OCI-LY1 (cell line): Measurements from ENCODE around the gene RALB.

Source experiments
- H2AFZ ChIP-seq: fragments of 200-600 bp; sonication (generic), shearing (Covaris generic); 2 replicates; pipeline ENCODE4 v1.6.0; 2014; ENCODE audit warnings: antibody characterized with exemption, mild to moderate bottlenecking, low read length
- H3F3A ChIP-seq: fragments of 200-600 bp; sonication (generic), shearing (Covaris generic); 2 replicates; pipeline ENCODE4 v1.6.0; 2014; ENCODE audit warnings: mild to moderate bottlenecking, antibody characterized with exemption, low read length, moderate library complexity; ENCODE audit not compliant: insufficient read depth
- H3K27ac ChIP-seq: fragments of 200-600 bp; sonication (generic); 2 replicates; pipeline ENCODE4 v1.5.1; 2014; ENCODE audit warnings: low read length, mixed run types, mild to moderate bottlenecking, low read depth; ENCODE audit not compliant: poor library complexity, severe bottlenecking
- H3K27me3 ChIP-seq: fragments of 200-600 bp; sonication (generic); 2 replicates; pipeline ENCODE4 v1.6.0; 2014; ENCODE audit warnings: antibody characterized with exemption, mild to moderate bottlenecking, low read length, moderate library complexity; ENCODE audit not compliant: insufficient read depth
- H3K36me3 ChIP-seq: fragments of 200-600 bp; sonication (generic); 2 replicates; pipeline ENCODE4 v1.6.1; 2014; ENCODE audit warnings: mild to moderate bottlenecking, antibody characterized with exemption, low read length, moderate library complexity, mixed read lengths; ENCODE audit not compliant: insufficient read depth
- H3K4me1 ChIP-seq: fragments of 200-600 bp; sonication (generic); 2 replicates; pipeline ENCODE4 v1.5.1; 2014; ENCODE audit warnings: mild to moderate bottlenecking, low read length, moderate library complexity; ENCODE audit not compliant: insufficient read depth, severe bottlenecking
- H3K4me2 ChIP-seq: fragments of 200-600 bp; sonication (generic), shearing (Covaris generic); 2 replicates; pipeline ENCODE4 v1.6.1; 2014; ENCODE audit warnings: low read length
- H3K4me3 ChIP-seq: fragments of 200-600 bp; sonication (generic); 2 replicates; pipeline ENCODE4 v1.5.1; 2014; ENCODE audit warnings: low read length, low read depth, mild to moderate bottlenecking, mixed read lengths; ENCODE audit not compliant: poor library complexity, severe bottlenecking
- H3K79me2 ChIP-seq: fragments of 200-600 bp; shearing (Covaris generic); 2 replicates; pipeline ENCODE4 v1.6.1; 2016; ENCODE audit warnings: mixed run types, low read length, mixed read lengths; ENCODE audit not compliant: insufficient read depth
- H3K9ac ChIP-seq: fragments of 200-600 bp; sonication (generic), shearing (Covaris generic); 2 replicates; pipeline ENCODE4 v1.6.1; 2014; ENCODE audit warnings: mild to moderate bottlenecking, low read length, mixed read lengths
- H3K9me2 ChIP-seq: fragments of 200-600 bp; sonication (generic), shearing (Covaris generic); 2 replicates; pipeline ENCODE4 v1.6.1; 2014; ENCODE audit warnings: low read depth, mild to moderate bottlenecking, low read length, mixed read lengths
- H3K9me3 ChIP-seq: fragments of 200-600 bp; shearing (Covaris generic); 2 replicates; pipeline ENCODE4 v1.6.1; 2014; ENCODE audit warnings: low read length, mixed read lengths
- H4K20me1 ChIP-seq: fragments of 200-600 bp; sonication (generic), shearing (Covaris generic); 2 replicates; pipeline ENCODE4 v1.6.0; 2016; ENCODE audit warnings: mild to moderate bottlenecking, low read length; ENCODE audit not compliant: insufficient read depth
- CTCF ChIP-seq: fragments of 200-600 bp; sonication (generic), shearing (Covaris generic); IDR thresholded peaks from 2 replicates; pipeline ENCODE4 v1.5.1; 2017; ENCODE audit warnings: mild to moderate bottlenecking, antibody characterized with exemption, low read length, moderate library complexity, mixed read lengths
- EZH2 ChIP-seq: fragments of 200-600 bp; sonication (generic), shearing (Covaris generic); IDR thresholded peaks from 2 replicates; pipeline ENCODE4 v1.8.0; 2017; ENCODE audit warnings: borderline replicate concordance, mixed run types, mild to moderate bottlenecking, antibody characterized with exemption, low read length, moderate library complexity, mixed read lengths

Gene RALB

GRCh38 chr2:120278901-120279300, 26.2 kb downstream of the RALB start:
- Histone ChIP-seq H3K4me1 (no peaks in the 10 kb centered on the region), H3F3A (no peaks in the 10 kb centered on the region), H3K4me3 (no peak overlapping the region), H3K36me3 (no peaks in the 10 kb centered on the region), H3K4me2 (no peak overlapping the region), H3K9ac (no peak overlapping the region), H3K27me3 (no peaks in the 10 kb centered on the region), H3K9me2 (no peaks in the 10 kb centered on the region), H3K9me3 (no peaks in the 10 kb centered on the region), H4K20me1 (no peaks in the 10 kb centered on the region), H3K27ac (no peak overlapping the region), H2AFZ (no peak overlapping the region), H3K79me2 (no peaks in the 10 kb centered on the region)
- no peak for TF ChIP-seq CTCF
- no peak for TF ChIP-seq EZH2

- Histone ChIP-seq H3F3A (no peaks in the 10 kb centered on the region), H3K9me2 (no peaks in the 10 kb centered on the region), H3K36me3 (no peaks in the 10 kb centered on the region; the same call in 1 of the 2 replicates), H2AFZ (no peak overlapping the region), H3K79me2 (no peaks in the 10 kb centered on the region), H3K4me3 (no peak overlapping the region), H3K27ac (no peak overlapping the region), H4K20me1 (no peaks in the 10 kb centered on the region), H3K9me3 (no peaks in the 10 kb centered on the region), H3K4me2 (no peak overlapping the region), H3K9ac (no peak overlapping the region), H3K27me3 (no peaks in the 10 kb centered on the region), H3K4me1 (no peaks in the 10 kb centered on the region)
- TF ChIP-seq CTCF (no peak), EZH2 (no peak)
These were observed 27.1 kb downstream of the RALB start for GRCh38 chr2:120279708-120280107.

GRCh38 chr2:120283649-120284048, 31.0 kb downstream of the RALB start:
- Histone ChIP-seq H3K27ac (no peak overlapping the region), H3K4me1 (peaks cover 5% of the 10 kb centered on the region), H2AFZ (no peak overlapping the region), H3K27me3 (no peaks in the 10 kb centered on the region), H3K4me3 (no peak overlapping the region), H3K4me2 (no peak overlapping the region), H4K20me1 (no peaks in the 10 kb centered on the region), H3K79me2 (no peaks in the 10 kb centered on the region), H3K9me3 (no peaks in the 10 kb centered on the region), H3F3A (no peaks in the 10 kb centered on the region), H3K9me2 (no peaks in the 10 kb centered on the region), H3K36me3 (no peaks in the 10 kb centered on the region; the same call in 1 of the 2 replicates), H3K9ac (no peak overlapping the region)
- no peak for TF ChIP-seq CTCF
- TF ChIP-seq EZH2 = no peak
